Fibroblast of lung (primary cell): Measurements from ENCODE around the gene TNFRSF21.

Source experiments
- EZH2 ChIP-seq: IDR thresholded peaks from 2 replicates; pipeline ENCODE4 v1.5.1; 2012; ENCODE audit warnings: low read length, control low read depth, mild to moderate bottlenecking; ENCODE audit errors: missing control alignments
- TF ChIP-seq, protein P1 (sequence below), 2 donors: IDR thresholded peaks in 1 of 2; conservative IDR thresholded peaks in 1 of 2; 1 replicate in 1 of 2; 2 replicates in 1 of 2; pipeline ENCODE4 v1.5.1; 2011 to 2012; ENCODE audit warnings: low read length in 2 of 2, control low read depth in 1 of 2, inconsistent platforms in 1 of 2, low read depth in 1 of 2, mild to moderate bottlenecking in 1 of 2

DNA sequence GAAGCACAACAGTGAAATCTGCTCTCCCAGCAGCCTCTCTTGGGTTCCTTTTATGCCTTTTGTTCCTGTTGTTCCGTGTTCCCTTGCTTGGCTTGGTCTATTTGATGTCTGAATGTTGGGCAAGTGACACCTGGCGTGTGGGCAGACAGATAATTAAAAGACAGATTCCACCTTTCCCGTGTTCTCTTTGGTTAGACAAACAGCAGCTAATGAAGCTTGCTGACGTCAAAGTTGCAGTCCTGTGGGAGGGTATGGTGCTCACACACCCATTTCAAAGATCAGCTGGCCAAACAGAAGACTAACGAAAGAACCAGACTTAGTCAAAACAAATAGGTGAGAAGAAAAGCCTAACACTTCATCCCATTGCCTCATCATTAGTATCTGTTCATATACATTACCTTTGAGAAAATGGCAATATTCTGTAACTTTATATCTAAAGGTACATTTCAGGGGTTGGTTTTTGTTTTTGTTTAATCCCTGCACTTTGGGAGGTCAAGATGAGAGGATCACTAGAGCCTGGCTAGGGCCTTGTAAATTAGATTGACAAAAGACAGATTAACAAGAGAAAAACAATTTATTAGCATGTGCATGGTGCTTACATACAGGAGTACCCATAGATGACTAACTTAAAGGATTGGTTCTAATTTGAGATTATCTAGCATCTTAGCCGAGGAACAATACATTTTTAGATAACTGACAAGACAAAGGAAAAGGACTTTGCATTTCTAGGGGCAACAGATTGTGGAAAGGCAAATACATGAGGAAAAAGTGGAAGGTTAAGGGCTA lies 48.9 kb upstream of the TNFRSF21 start:
- TF ChIP-seq, protein P1, sequence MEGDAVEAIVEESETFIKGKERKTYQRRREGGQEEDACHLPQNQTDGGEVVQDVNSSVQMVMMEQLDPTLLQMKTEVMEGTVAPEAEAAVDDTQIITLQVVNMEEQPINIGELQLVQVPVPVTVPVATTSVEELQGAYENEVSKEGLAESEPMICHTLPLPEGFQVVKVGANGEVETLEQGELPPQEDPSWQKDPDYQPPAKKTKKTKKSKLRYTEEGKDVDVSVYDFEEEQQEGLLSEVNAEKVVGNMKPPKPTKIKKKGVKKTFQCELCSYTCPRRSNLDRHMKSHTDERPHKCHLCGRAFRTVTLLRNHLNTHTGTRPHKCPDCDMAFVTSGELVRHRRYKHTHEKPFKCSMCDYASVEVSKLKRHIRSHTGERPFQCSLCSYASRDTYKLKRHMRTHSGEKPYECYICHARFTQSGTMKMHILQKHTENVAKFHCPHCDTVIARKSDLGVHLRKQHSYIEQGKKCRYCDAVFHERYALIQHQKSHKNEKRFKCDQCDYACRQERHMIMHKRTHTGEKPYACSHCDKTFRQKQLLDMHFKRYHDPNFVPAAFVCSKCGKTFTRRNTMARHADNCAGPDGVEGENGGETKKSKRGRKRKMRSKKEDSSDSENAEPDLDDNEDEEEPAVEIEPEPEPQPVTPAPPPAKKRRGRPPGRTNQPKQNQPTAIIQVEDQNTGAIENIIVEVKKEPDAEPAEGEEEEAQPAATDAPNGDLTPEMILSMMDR (conservative IDR thresholded peaks at IDR 0.05 in 1 of 2, IDR thresholded peaks at IDR 0.05 in 1 of 2; ENCODE audit: low read depth in 1 of 2, low read length in 2 of 2), result no peak
- no peak for TF ChIP-seq EZH2
